T-helper 17 cell (primary cell): ENCODE results near the gene VWA5B2. TPM values are rescaled to one million over a fixed set of nuclear protein-coding genes. Genes with fewer than 3 reads are reported as not detected.

Source experiments
- ATAC-seq: fragments of 150-1000 bp; cut with Tn5 transposase; 2 replicates; pipeline ENCODE4 v1.10.0; 2021; ENCODE audit warnings: mild to moderate bottlenecking, moderate library complexity
- DNase-seq, 3 donors: peaks; one replicate each; pipeline versions ENCODE4 v3.0.0 to v3.0.0-alpha.2; 2020 to 2021
- H3K9me3 ChIP-seq: one replicate; pipeline ENCODE4 v1.7.0; 2013; ENCODE audit warnings: low read length, mild to moderate bottlenecking; ENCODE audit not compliant: control insufficient read depth, poor library complexity, severe bottlenecking
- H3K27ac Mint-ChIP-seq: one replicate; pipeline ENCODE4 v1.8.0; 2022; ENCODE audit warnings: mild to moderate bottlenecking, moderate library complexity, mixed read lengths
- H3K27me3 Mint-ChIP-seq: one replicate; pipeline ENCODE4 v1.8.0; 2022; ENCODE audit warnings: mixed read lengths
- H3K36me3 Mint-ChIP-seq: one replicate; pipeline ENCODE4 v1.8.0; 2022; ENCODE audit warnings: low read depth, mixed read lengths
- H3K4me1 Mint-ChIP-seq: one replicate; pipeline ENCODE4 v1.8.0; 2022; ENCODE audit warnings: mild to moderate bottlenecking, mixed read lengths
- H3K4me3 Mint-ChIP-seq: one replicate; pipeline ENCODE4 v1.8.0; 2022; ENCODE audit warnings: mild to moderate bottlenecking, moderate library complexity, mixed read lengths
- total RNA-seq, 4 donors: library from RNA in 2 of 4; stranded (reverse) in 2 of 4; gene quantifications; one replicate each; pipeline ENCODE4 v1.2.3 and lab custom pipeline; 2022 to 2026

VWA5B2 gene
- total RNA-seq = not detected
- 0.08 to 0.46 reads per million in 2 donors for total RNA-seq (lab: John Stamatoyannopoulos, UW)

DNA sequence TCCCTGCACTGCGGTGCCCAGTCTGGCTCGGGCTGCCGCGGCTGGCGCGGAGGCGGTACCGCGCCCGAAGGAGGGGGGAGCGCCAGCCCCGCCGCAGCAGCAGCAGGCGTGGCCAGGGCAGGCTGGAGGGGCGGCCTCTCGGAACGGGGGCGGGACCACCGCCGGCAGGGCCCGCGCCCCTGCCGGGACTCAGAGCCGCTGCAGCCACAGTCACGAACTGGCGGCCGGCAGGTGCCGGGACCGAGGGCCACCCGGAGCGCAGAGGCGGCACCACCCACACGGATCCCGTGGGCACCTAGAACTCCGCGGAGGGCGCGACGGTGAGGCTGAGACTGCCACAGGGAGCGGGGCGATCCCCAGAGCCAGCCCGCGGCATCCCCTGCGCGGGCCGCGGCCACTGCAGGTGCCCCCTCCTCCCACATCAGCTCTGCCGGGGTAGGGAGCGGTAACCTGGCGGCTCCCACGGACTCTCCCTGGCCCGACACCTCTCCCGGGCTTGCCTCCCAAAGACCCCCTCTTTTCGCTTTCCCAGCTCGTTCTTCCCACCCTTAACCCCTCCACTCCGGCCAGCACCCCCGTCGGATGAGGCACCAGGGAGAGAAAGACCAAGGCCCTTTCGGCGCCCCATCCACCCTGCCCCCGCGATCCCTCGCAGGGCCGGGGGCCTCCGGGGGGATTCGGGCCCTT, at the start of gene VWA5B2:
Gene VWA5B2, plus strand, starts transcription at position 192 of the 687 bp plus-strand sequence. CDS start 944 bp downstream, outside the sequence.
- Mint-ChIP-seq H3K4me3 (peak within 1 kb of the TSS; percentile 90), H3K27me3 (peaks cover 58% of the 10 kb centered on the region), H3K4me1 (peaks cover 12% of the 10 kb centered on the region), H3K36me3 (peaks cover 5% of the 10 kb centered on the region), H3K27ac (no peak within 1 kb of the TSS)
- no peaks in the 10 kb centered on the region for H3K9me3 ChIP-seq
- ATAC-seq (peak; percentile 97), DNase-seq (peak; percentile 60 to 73 (median 72))

DNA sequence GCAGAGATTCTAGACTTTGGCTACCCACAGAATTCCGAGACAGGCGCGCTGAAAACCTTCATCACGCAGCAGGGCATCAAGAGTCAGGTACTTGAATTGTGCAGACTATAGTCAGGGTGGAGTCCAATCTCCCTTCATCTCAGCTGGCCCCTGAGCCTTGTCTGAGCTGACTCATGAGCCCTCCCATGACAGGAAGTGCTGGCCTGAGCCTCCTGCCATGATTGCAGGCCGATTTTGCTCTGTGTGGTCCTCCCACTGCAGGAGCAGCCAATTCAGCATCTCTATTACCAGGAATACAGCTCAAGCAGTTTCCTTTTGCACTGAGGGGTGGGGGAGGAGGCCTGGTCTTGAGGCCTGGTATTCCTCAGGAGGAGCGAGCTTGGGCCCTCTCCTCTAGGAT, 49.2 kb upstream of the VWA5B2 start:
- Mint-ChIP-seq H3K27ac (no peak overlapping the region), H3K36me3 (peaks cover 5% of the 10 kb centered on the region), H3K27me3 (no peaks in the 10 kb centered on the region), H3K4me3 (no peak overlapping the region), H3K4me1 (peaks cover 18% of the 10 kb centered on the region)
- DNase-seq = no peak
- no peak for ATAC-seq
- H3K9me3 ChIP-seq = no peaks in the 10 kb centered on the region

DNA sequence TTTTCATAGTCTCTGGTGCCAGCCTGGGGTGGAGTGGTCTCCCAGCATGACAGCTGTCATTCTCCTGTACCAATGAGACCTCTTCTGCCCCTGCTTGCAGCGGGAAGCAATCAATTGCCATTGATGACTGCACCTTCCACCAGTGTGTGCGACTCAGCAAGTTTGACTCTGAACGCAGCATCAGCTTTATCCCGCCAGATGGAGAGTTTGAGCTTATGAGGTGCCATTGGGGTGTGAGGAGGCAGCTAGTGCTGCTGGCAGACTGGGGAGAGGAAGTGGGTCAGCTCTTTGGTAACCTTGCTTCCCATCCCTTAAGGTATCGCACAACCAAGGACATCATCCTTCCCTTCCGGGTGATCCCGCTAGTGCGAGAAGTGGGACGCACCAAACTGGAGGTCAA, 47.8 kb upstream of the VWA5B2 start:
- H3K36me3 Mint-ChIP-seq = peaks cover 4% of the 10 kb centered on the region

DNA sequence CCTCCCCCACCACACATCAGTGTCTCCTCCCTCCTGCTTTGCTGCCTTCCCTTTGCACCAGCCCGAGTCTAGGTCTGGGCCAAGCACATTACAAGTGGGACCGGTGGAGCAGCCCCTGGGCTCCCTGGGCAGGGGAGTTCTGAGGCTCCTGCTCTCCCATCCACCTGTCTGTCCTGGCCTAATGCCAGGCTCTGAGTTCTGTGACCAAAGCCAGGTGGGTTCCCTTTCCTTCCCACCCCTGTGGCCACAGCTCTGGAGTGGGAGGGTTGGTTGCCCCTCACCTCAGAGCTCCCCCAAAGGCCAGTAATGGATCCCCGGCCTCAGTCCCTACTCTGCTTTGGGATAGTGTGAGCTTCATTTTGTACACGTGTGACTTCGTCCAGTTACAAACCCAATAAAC, 45.7 kb upstream of the VWA5B2 start:
- H3K36me3 Mint-ChIP-seq = peaks cover 5% of the 10 kb centered on the region
- H3K4me3 Mint-ChIP-seq = no peak overlapping the region
- DNase-seq (no peak), ATAC-seq (no peak)
- no peaks in the 10 kb centered on the region for H3K9me3 ChIP-seq
- H3K4me1 Mint-ChIP-seq = peaks cover 29% of the 10 kb centered on the region
- H3K27me3 Mint-ChIP-seq = no peaks in the 10 kb centered on the region
- H3K27ac Mint-ChIP-seq = no peak overlapping the region

More for the DNA sequence above, 47.8 kb upstream of the VWA5B2 start:
- no peak overlapping the region for H3K4me3 Mint-ChIP-seq
- no peaks in the 10 kb centered on the region for H3K27me3 Mint-ChIP-seq
- no peaks in the 10 kb centered on the region for H3K9me3 ChIP-seq
- no peak overlapping the region for H3K27ac Mint-ChIP-seq
- DNase-seq = no peak
- no peak for ATAC-seq
- H3K4me1 Mint-ChIP-seq = peaks cover 15% of the 10 kb centered on the region

DNA sequence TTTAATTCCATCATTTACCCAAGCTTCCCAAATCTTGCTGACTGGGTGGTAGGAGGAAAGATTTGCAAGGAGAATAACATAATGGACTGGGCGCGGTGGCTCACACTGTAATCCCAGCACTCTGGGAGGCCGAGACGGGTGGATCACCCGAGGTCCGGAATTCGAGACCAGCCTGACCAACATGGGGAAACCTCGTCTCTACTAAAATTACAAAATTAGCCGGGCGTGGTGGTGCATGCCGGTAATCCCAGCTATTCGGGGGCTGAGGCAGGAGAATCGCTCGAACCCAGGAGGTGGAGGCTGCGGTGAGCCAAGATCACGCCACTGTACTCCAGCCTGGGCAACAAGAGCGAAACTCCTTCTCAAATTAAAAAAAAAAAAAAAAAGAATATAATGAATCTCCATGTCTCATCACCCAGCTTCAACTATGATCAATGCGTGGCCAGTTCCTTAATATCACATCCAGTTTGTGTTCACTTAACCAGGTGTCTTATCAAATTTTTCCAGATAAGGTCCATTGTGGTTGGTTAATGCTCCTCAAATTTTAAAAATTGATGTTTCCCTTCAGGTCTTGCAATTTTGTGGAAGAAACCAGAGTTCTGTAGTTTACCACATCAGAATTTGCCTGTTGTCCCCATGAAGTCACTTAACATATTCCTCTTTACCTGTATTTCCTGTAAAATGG, 44.7 kb upstream of the VWA5B2 start:
- peaks cover 31% of the 10 kb centered on the region for H3K4me1 Mint-ChIP-seq
- ATAC-seq = no peak
- DNase-seq = no peak
- peaks cover 5% of the 10 kb centered on the region for H3K36me3 Mint-ChIP-seq
- H3K27ac Mint-ChIP-seq = peak overlapping the region; percentile 96
- no peaks in the 10 kb centered on the region for H3K27me3 Mint-ChIP-seq
- H3K9me3 ChIP-seq = no peaks in the 10 kb centered on the region
- H3K4me3 Mint-ChIP-seq = no peak overlapping the region

DNA sequence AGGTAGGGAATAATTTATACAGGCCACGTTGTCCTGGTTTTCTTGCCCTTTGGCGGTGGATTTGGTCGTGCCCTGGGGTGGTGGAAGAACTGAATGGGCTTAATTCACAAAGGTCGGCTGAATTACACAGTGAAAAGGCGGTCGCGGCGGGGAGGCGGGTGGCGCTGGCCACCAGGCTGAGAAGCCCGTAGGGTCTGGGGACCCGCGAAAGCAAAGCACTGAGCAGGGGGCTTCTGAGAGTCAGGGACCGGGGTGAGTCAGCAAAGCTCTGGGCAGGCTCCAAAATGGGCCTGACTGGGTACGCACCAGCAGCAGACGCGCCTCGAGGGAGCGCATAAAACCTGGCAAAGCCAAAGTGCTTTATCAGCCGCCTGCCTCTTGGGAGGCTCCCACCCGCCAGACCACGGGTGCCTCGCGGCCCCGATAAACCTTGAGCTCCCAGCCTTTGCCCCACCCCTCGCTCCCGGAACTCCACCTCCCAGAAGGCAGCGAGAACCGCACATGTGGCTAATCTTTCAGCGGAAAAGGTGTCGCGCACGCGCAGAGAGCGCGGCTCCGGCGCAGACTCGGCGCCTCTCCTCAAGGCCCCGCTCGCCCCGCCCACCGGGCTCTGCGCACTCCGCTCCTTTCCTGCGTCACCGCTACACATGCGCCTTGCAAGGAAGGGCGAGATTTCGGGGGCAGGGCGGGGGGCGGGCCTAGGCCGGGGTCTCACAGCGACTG, 43.8 kb upstream of the VWA5B2 start:
- H3K9me3 ChIP-seq = no peaks in the 10 kb centered on the region
- peak overlapping the region; percentile 96 for H3K4me3 Mint-ChIP-seq
- H3K27me3 Mint-ChIP-seq = no peaks in the 10 kb centered on the region
- H3K27ac Mint-ChIP-seq = peak overlapping the region; percentile 96
- DNase-seq = peak; percentile 98 to 100 (median 100)
- peaks cover 5% of the 10 kb centered on the region for H3K36me3 Mint-ChIP-seq
- ATAC-seq = peak; percentile 94
- peaks cover 33% of the 10 kb centered on the region for H3K4me1 Mint-ChIP-seq

DNA sequence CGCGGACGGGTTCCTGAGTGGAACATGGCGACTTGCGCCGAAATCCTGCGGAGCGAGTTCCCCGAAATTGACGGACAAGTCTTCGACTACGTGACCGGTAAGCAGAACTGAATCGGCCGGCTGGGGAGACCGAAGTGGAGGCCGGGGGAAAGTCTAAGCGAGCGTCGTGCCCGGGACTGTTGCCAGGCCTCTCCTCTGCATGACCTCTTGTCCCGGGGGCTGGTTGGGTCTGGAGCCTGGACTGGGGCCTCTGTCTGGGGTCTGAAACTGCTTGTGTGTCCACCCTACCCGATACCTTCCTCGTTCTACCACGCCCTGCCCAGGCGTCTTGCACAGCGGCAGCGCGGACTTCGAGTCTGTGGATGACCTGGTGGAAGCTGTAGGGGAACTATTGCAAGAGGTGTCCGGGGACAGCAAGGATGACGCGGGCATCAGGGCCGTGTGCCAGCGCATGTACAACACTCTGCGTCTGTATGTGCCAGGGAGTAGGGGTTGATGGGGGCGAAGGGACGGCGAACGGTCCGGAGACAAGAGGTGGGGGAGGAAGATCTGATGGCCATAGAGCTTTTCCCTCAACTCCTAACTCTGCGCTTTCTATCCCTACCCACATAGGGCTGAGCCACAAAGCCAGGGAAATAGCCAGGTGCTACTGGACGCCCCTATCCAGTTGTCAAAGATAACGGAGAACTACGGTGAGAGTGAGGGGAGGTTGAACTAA, 43.0 kb upstream of the VWA5B2 start, which contains the start of gene ABCF3:
Gene ABCF3, plus strand, starts transcription at position 16 of the 718 bp plus-strand sequence. Its CDS starts 9 bp downstream, at position 25.
- Mint-ChIP-seq H3K36me3 (peaks cover 5% of the 10 kb centered on the region), H3K4me3 (peak within 1 kb of the TSS; percentile 96), H3K4me1 (peaks cover 33% of the 10 kb centered on the region), H3K27ac (peak within 1 kb of the TSS; percentile 96), H3K27me3 (no peaks in the 10 kb centered on the region)
- no peak for DNase-seq
- peak; percentile 26 for ATAC-seq
- H3K9me3 ChIP-seq = no peaks in the 10 kb centered on the region

DNA sequence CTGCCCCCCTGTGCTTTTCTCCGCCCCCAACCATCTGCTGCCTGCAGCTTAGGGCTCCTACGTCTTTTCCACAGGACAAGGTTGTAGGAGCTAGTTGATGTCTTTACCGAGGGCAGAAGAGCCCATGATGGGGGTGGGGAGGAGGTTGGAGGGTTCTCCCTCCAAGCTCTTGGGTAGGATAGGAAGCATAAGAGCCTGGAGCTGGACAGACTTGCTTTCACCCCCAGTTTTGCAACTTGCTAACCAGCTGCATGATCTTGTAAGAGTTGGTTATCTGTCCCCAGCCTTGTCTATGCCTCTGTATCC, 42.5 kb upstream of the VWA5B2 start:
- no peaks in the 10 kb centered on the region for H3K27me3 Mint-ChIP-seq
- H3K4me1 Mint-ChIP-seq = peaks cover 33% of the 10 kb centered on the region
- H3K9me3 ChIP-seq = no peaks in the 10 kb centered on the region
- H3K36me3 Mint-ChIP-seq = peaks cover 5% of the 10 kb centered on the region
- H3K27ac Mint-ChIP-seq = peak overlapping the region; percentile 96
- DNase-seq = no peak
- ATAC-seq = no peak
- H3K4me3 Mint-ChIP-seq = peak overlapping the region; percentile 96

DNA sequence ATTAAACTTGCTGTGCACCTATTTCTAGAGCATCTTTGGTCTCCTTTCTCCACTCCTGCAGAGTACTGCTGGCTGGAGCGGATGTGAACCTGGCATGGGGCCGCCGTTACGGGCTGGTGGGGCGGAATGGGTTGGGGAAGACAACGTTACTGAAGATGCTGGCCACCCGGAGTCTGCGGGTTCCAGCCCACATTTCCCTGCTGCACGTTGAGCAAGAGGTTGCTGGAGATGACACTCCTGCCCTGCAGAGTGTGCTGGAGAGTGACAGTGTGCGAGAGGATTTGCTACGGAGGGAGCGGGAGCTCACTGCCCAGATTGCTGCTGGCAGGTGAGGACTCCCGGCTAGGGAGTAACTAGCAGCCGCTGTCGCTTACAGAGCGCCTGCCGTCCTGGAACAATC, 41.3 kb upstream of the VWA5B2 start:
- no peaks in the 10 kb centered on the region for H3K9me3 ChIP-seq
- ATAC-seq (no peak), DNase-seq (no peak)
- H3K36me3 Mint-ChIP-seq = peaks cover 8% of the 10 kb centered on the region
- no peaks in the 10 kb centered on the region for H3K27me3 Mint-ChIP-seq
- H3K4me3 Mint-ChIP-seq = peak overlapping the region; percentile 49
- H3K4me1 Mint-ChIP-seq = peaks cover 33% of the 10 kb centered on the region
- peak overlapping the region; percentile 96 for H3K27ac Mint-ChIP-seq

DNA sequence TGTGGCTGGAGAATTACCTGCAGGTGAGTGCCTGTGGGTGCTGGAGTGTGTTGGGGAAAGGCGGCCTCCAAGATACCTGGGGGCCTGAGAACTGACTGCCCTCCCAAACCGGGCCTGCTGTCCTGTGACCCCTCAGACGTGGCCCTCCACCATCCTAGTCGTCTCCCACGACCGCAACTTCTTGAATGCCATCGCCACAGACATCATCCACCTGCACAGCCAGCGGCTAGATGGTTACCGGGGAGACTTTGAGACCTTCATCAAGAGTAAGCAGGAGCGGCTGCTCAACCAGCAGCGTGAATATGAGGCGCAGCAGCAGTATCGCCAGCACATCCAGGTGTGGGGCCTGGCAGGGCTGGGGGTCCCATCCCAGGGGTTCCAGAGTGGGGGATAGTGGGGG, 40.0 kb upstream of the VWA5B2 start:
- DNase-seq (no peak), ATAC-seq (no peak)
- Mint-ChIP-seq H3K4me3 (peak overlapping the region; percentile 41), H3K27ac (no peak overlapping the region), H3K27me3 (no peaks in the 10 kb centered on the region), H3K36me3 (peaks cover 8% of the 10 kb centered on the region), H3K4me1 (peaks cover 33% of the 10 kb centered on the region)
- H3K9me3 ChIP-seq = no peaks in the 10 kb centered on the region

DNA sequence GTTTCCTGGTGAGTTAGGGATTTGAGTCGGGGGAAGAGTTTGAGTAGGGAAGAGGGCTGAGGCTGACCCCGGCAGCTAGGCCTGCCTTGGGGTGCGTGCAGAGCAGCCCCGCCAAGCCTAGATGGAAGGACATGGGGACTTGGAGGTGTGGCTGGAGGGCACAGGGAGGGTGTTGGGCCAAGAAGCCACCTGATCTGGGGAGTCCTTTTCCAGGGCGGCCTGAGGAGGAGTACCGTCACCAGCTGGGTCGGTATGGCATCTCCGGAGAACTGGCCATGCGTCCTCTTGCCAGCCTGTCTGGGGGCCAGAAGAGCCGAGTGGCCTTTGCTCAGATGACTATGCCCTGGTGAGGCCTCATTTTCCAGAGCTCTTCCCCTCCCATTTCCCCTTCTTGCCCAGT, 36.5 kb upstream of the VWA5B2 start:
- no peaks in the 10 kb centered on the region for H3K27me3 Mint-ChIP-seq
- peaks cover 12% of the 10 kb centered on the region for H3K4me1 Mint-ChIP-seq
- peaks cover 2% of the 10 kb centered on the region for H3K36me3 Mint-ChIP-seq
- DNase-seq = no peak
- no peak for ATAC-seq
- H3K9me3 ChIP-seq = no peaks in the 10 kb centered on the region
- no peak overlapping the region for H3K27ac Mint-ChIP-seq
- no peak overlapping the region for H3K4me3 Mint-ChIP-seq

DNA sequence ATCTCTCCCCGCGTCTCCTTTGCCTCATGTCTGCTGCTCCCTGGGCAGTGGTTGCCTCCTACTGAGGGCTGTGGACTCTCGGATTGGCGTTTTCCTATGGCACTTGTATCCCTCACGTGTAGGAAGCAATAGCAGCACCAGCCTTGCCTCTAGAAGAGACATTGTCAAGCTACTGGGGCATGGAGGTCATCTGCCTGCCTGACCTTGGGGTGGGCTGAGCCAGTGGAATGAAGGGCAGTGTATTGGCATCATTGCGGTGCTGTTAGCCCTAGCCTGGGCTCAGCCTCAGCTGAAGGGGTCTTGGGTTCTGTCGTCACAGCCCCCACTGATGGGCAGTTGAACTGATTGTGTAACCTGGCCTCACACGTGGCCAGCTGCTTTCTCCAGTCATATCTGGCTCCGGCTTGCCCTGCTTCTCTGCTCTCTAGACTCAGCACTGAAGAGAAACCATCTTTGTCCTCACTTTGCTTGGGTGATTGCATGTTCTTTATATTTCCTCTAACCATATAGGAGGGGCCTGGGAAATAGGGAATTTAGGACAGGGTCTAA, 35.3 kb upstream of the VWA5B2 start:
- Mint-ChIP-seq H3K27me3 (no peaks in the 10 kb centered on the region), H3K27ac (no peak overlapping the region), H3K4me3 (no peak overlapping the region), H3K4me1 (peaks cover 5% of the 10 kb centered on the region), H3K36me3 (peaks cover 2% of the 10 kb centered on the region)
- no peaks in the 10 kb centered on the region for H3K9me3 ChIP-seq
- ATAC-seq (no peak), DNase-seq (no peak)
